HG03108 (cell line): Measurements from ENCODE around the gene DCUN1D3.

ENCODE experiments used
- ATAC-seq: cut with Tn5 transposase; IDR thresholded peaks from one replicate; pipeline ENCODE4 v1.9.1; 2021; ENCODE audit warnings: moderate library complexity; ENCODE audit not compliant: unreplicated experiment

Gene DCUN1D3

DNA sequence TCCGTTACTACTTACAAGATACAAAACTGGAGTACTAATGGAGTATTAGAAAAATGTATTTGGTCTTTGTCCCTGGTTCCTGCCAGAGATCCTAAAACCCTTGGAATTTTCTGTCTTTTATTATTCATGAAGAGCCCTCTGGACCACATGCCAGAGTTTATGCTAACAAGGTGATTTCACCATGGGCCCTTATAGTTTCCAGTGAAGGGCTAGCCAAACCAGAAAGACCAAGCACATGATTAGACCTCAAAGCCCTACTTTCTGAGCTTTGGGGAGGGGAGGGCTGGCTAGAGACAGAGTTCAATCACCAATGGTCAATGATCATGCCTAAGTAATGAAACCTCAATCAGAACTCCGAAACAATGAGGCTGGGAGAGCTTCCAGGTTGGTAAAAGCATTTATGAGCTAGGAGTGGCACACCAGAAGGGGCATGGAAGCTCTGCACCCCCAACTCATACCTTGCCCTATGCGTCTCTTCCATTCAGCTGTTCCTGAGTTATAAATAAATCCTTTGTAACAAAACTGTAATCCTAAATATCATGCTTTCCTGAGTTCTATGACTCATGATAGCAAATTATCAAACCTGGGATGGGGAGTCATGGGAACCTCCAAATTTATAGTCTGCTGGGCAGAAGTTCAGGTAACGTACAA is 10.4 kb downstream of the DCUN1D3 start:
- ATAC-seq, result no peak

DNA sequence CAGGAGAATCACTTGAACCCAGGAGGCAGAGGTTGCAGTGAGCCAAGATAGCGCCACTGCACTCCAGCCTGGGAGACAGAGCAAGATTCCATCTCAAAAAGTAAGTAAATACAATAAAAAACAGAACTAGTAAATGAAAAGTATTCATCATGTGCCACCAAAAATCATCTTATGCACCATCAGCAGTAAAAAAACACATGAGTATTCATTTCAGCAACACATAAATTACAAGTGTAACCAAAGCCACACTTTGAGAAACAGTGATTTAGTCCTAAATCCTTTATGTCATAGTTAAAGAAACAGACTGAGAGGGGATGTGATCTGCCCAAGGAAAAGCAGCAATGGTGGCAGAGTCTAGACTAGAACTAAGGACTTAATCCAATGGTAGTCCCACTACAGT is 13.0 kb downstream of the DCUN1D3 start:
- ATAC-seq, result no peak

DNA sequence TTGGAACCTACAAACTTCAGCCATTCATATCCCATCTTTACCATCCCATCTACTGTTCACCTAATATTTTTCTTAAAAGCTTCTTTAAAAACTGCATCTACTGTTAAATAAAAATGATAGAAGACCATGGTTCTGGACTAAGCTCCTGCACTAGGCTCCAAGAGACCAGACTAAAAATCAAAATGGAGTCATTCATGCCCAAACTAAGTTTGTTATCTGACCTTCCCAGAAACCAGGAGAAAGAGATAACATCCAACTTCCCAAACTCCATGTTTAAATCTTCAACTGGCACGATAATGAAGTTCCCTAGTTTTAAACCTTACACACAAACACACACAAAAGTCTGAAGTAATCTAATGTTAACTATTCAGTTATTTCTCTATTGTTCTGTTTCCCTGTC is 13.8 kb downstream of the DCUN1D3 start:
- ATAC-seq, result no peak

DNA sequence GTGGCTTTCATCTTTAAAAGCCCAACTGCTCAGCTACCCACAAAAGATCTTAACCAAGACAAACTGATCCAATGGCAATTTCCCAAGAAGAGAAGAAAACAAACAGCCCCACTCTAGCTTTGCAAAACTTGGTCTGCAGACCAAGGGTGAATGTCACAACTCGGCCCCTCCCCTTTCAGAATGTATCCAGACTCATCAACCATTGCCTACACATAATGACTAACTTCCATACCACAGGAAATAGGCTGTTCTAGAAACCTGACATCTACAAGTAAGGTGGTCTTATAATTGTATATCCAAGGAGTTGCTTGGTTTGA is 16.0 kb downstream of the DCUN1D3 start:
- no peak for ATAC-seq

DNA sequence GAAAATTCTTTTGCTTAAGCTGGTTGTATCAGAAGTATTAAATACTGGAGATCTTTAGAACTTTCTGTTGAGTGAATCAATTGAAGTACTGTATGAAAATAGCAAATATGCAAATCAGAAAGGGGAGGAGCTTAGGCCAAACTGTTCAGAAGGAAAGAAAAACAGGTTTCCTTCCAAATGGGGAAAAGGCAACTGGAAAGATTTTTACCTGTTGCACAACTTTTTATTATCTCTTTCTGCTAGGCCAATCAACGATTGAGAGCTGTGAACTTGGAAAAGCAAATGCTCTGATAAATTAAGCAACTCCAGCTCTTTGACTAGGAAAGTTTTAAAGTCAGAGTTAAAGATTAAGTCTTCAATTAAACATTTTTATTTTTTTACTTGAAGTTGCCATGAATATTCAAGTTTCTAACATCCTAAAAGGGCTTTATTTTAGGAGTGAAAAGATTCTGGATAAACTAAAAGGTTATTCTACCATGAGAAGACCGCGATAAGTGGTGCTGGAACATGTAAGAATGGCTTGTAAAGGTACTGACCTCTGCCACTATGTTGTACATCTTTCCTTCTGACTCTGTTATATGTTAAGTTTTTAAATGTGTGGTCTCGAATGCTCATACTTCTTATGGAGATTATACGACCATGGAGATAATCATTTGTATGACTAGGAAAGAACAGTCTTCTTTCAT is 16.5 kb downstream of the DCUN1D3 start:
- no peak for ATAC-seq

DNA sequence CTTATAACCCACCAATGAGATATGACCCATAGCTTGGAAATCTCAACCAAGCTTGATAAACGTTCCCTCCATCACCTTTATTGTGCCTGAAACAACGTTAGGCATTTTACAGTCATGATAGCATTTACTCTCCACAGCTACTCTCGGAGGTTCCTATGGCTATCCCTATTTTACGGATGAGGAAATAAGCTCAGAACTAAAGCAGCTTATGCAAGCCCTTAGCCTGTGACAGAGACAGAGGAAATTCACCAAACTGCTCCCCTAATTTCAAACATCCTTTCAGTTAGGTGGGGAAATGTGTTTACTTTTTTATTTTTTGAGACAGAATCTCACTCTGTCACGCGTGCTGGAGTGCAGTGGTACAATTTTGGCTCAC is 18.7 kb downstream of the DCUN1D3 start:
- ATAC-seq, result no peak

DNA sequence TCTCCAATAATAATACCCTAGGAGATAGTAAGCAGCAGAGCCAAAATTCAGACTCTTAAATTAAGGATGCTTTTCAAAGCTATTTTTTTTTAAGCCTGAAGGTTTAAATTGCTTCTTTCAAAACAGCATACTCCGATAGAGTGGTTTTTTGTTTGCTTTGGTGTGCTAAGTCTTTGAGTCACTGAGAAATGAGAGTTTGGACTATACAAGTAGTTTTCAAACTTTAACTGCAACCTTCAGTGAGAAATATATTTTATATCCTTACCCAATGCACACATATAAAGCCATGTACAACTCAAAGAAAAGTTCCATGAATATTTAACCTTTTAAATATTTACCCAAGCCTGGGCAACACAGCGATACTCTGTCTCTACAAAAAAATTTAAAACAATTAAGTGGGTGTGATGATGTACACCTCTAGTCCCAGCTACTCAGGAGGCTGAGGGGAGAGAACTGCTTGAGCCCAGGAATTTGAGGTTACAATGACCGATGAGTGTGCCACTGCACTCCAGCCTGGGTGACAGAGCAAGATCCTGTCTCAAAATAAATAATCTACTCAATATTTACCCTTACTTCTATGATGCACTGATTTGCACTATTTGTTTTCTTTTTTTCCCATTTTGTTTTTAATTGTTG is 19.2 kb downstream of the DCUN1D3 start:
- no peak for ATAC-seq

DNA sequence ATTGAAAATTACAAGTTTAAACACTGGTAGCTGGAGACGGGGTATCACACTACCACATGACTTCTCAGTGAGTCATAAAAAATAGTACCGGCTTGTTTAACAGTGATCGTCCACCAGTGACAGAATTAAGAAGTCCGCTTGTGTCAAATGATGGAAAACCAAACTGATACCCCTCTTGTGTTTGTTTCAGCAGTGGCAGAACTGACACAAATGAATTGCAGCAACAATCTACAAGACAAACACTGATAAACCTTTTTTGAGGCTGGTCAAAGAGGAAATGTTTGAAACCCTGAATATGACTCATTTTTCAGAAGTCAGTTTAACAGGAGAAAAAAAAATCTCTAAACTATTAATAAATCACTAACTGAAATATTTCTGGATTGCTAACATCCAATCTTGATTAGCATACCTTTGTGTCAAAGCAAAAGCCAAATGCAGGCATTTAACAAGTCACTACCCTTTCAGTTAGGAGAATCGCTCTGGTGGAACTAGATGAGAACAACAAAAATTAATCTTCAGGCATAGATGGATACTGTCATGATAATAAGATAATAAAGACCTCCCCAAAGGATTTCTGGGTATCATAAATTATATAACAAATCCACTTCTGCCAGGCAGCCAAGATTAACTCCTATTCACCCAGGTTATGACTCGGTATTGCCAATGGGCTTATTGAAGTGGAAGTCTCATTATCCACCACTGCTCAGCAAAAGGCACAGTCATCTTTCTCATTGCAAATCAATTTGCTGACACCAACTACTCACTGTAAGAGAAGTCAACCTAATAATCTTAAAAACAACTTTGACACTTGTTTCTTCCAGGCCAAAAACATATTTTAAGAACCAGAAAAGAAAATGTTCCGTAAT is 20.8 kb downstream of the DCUN1D3 start:
- ATAC-seq, result peak; percentile 35

DNA sequence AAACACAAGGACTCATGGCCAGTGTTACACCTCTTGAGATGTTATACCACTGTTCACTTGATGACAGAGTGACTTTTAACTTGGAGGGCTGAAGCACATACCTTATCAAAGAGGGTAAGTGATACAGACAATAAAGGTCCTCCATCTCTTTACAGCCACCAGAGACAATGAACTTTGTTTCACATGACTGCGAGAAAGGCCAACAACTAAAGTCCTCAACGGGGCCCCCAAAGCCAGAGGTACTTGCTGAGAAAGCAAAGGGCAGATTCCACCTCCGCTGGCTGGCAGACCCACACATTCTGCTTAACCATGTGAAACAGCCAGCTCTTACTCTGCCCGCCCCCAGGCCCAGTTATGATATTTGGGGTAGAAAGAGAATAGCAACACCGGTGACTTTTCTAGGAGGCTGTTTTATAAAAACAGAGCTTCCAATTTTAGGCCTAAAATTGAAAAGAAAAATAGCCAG is 21.4 kb downstream of the DCUN1D3 start:
- ATAC-seq, result no peak

DNA sequence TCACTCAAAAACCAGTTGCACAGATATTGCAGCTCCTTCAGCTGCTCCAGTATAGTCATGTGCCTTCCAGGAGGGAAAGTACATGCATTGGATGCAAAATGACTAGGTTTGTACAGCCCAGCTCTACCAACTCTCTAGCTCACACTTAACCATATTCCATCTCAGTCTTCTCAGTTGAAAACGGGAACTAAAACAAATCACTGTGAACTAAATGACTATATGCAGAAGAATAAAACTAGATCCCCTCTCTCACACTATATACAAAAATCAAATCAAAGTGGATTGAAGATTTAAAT is 24.9 kb downstream of the DCUN1D3 start:
- no peak for ATAC-seq

DNA sequence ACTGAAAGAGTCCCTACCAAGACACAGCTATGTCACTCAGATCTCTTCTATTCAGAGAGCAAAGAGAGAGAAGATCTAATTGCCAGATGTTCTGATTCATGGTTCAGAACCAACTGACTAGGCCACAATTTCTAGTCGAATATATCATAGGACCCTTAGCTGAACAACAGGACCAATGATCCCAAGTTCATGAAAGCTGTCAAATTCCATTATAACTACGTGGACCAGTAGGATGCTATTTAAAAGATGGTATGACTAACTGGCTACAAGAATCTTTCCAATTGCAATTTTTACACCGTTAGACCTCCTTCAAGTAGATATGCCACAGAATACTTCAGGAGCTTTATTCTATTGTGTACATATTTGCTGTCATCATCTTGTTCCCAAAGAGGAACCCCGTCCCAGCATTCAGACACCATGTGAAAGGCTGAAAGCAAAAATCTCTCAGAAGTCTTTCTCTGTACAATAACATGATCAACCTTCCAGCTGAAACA is 26.0 kb downstream of the DCUN1D3 start:
- ATAC-seq, result no peak

DNA sequence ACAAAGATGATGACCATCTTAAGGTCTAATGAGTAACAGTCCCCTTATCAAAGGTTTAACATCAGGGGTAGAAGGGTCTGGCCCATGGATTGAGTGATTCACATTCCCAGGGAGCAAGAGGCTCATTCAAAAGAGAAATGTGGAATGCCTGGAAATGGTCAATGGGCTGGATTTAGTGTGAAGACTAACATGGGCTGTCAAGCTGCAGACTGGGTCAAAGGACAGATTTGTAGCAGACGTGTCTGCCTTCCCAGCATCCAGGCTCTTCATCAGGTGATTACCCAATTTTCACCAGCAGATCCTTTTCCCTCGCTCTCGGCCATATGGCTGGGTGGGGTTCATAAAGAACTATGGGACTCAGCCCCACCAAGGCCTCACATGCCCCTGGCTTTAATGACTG is 26.8 kb downstream of the DCUN1D3 start:
- no peak for ATAC-seq

DNA sequence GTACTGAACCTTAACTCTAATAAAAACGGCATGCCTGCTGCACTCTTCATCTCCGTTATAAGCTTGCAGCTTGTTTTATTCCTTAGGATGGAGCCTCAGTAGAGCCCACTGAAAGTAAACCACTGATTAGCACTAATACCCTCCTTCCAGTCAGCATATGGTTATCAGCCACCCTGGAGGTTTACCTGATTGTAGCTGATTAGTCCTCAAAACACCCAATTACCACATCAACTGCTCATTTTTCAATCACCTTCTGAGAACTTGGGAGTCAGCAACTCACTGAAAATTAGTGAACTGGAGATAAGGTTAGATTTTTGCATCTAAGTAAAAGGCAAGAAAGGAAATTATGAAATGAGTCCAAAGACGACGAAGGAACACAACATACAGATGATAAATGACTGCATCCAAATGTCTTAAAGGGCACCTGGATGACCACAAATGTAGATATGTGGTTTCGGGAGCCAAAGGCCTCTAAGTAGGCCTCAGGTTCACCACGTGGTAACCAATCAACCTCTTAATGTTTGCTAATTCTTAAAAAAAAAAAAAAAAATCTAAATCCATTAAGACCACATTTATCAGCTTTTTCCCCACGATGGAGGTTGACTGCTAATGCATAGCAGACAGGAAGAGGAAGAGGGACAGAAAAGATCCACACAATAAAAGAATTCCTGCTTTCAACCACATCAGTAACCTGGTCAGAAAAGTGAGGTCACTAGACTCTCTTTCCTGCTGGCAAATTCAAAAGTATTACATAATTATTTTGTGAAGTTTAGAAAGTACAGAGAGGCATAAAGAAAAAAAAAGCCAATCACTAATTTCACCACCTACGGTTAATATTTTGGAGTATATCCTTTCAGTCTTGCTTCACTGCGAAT is 28.0 kb downstream of the DCUN1D3 start:
- ATAC-seq, result no peak

DNA sequence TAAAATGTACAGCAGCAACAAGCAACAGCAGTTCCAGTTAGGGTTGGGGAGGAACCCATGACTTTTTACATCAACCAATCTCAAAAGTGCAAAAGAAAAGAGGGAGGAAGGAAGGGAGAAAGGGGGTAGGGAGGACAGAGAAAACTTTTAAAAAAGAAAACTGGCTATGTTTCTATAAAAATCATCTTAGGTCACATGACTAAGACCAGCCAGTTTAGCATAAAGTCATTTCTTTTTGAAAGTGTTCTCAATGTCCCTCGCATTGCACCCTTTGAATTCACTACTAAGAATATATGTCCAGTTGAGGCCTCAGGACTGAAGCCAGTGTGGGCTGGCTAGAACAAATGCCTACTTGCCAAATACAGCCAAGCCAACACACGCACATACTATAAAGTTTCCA is 28.9 kb downstream of the DCUN1D3 start:
- no peak for ATAC-seq

DNA sequence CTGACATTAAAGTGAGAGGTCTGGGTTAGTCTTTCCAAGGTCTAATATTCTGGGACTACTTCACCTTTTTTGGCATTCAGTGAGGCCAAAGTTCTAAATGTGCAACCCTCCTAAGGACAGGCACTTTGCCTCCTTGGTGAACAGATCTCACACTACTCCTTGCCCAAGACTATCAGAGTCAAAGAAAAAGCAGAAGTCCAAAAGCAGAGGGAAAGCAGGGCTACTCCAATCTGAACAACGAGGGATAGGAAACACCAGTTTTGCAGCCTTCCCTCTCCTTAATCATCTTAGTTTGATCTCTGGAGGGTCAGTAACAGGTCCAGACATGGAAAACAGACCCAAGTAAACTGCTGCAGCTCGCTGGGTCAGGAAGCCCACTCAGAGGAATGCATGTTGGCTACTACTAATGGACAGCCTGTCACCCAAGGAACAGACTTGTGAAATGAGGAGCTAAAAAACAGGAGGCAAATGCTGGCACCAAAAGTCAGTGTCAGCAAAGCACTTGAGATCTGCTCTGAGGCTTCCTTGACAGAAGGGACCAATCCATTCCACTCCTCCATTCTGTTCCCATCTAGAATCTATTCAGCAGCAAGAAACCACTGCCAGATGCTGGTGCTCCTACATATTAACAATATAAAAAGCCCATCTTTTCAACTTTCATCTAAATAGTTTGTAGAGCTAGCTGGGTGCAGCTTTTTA is 29.9 kb downstream of the DCUN1D3 start:
- no peak for ATAC-seq

DNA sequence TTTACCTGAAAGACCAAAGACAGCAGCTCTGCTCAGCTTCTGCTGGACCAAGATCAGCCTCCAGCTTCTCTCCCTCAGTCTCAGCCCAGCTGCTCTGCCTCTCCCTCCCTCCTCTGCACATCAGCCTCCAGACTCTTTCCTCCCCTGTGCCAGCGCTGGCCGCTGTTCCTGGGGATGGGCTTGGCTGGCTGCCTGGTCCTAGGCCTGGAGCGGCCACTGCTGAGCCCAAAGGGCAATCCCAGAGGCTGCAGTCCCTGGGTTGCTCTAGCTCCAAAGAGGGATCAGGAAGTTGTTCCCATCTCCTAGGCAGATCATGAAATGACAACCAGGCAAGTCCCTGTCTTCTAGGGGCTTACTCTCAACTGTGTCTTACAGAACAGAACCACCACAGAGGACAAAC is 31.3 kb downstream of the DCUN1D3 start:
- ATAC-seq, result no peak

DNA sequence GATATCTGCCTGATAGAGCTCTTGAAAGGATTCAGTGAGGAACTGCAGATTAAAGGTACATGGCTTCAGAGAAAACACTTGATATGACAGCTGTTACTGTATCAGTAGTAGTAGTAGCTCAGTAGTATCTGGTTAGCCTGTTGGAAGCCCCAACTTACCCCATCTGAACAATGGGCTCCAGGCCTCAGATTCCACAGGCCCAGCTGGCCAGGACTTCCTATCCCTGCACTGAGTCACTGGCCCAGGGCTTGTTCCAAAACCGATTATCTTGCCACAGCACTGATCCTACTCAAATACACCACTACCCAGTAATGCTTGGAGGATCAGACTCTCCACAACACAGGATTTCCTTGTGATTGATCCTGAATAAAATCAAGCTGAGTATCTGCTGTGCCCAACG is 32.6 kb downstream of the DCUN1D3 start:
- ATAC-seq, result no peak

DNA sequence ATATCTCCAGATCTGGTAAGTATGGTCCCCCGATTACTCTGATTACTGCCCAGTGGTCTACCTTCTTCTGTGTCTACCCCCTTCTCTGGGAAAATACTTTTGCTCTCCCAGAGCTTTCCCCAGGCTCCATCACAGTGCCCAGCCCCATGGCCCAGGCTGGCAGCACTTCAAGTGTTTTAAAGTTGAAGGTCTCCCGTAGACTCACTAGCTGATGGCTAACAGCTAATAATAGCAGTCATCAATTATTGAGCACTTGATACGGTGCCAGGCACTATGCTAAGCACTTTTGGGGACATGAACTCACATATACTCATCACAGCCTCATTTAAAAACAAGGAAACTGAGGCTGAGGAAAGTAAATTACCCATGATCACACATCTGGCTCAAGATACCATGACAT is 33.4 kb downstream of the DCUN1D3 start:
- no peak for ATAC-seq

DNA sequence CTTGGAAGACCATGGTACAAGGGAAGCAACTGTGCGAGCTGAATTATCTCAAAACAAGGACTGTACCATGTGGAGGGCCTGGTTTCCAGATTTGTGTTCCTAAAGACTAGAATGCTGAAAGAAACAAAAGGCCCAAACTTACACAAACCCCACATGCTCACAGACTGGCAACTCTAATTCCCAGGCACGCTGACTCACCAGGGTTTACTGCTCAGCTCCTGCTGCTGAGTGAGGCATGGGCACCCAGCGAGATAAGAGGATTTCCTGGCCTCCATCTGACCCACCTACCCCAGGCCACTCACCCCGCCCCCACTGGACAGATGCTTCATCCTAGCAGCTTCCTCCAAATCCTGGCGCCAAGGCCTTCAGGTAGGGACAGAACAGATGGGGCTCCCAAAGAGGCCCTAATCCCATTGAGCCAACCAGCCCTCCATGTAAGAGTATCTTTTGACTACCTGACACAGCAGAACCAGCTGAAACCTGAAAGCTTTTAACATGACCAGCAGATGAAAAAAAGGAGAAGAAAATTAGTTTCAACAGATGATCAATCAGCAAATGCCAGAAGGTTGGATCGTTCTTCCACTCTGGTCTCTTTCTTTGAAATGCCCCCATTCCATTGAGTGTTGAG is 33.9 kb downstream of the DCUN1D3 start:
- no peak for ATAC-seq
